IMR-90 (cell line): Measurements from ENCODE around the gene GPR160. TPM values are rescaled to one million over a fixed set of nuclear protein-coding genes. Genes with fewer than 3 reads are reported as not detected.
A peak's percentile ranks its signal among the peaks of the same experiment; 100 is the strongest.

Source experiments
- ATAC-seq: fragments of 200-7000 bp; cut with Tn5 transposase; 2 replicates; pipeline ENCODE4 v1.9.1; 2020; ENCODE audit warnings: low read depth, mild to moderate bottlenecking, moderate library complexity
- BruUV-seq: library from RNA; stranded (reverse); fragments of 400-500 nt; replicated peaks from 2 replicates; lab custom pipeline; 2021; lab: Mats Ljungman, UMichigan
- CTCF ChIA-PET: fragments of 300-600 bp; formaldehyde crosslinking; extraction: SDS; loops from one replicate; lab custom pipeline; 2021; ENCODE audit warnings: antibody characterized with exemption; lab: Yijun Ruan, JAX
- POLR2A ChIA-PET: fragments of 300-600 bp; sonication (Branson Sonifier 250); formaldehyde crosslinking; loops from one replicate; lab custom pipeline; 2022; ENCODE audit warnings: antibody characterized with exemption; ENCODE audit not compliant: unreplicated experiment; lab: Charles Lee
- DNase-seq: peaks from one replicate; pipeline ENCODE4 v3.0.0; 2013
- H2AFZ ChIP-seq: replicated peaks from 2 replicates; pipeline ENCODE3; 2013; ENCODE audit warnings: low read length, mild to moderate bottlenecking; ENCODE audit not compliant: poor library complexity
- H2AK5ac ChIP-seq: 2 replicates; pipeline ENCODE4 v1.6.1; 2013; ENCODE audit warnings: low read depth, low read length, inconsistent platforms
- H2AK9ac ChIP-seq: replicated peaks from 2 replicates; pipeline ENCODE3; 2013; ENCODE audit warnings: mild to moderate bottlenecking, low read depth, low read length, moderate library complexity; ENCODE audit not compliant: poor library complexity
- H2BK120ac ChIP-seq: 2 replicates; pipeline ENCODE4 v1.6.1; 2013; ENCODE audit warnings: low read depth, low read length, inconsistent platforms
- H2BK15ac ChIP-seq: 3 replicates; pipeline ENCODE4 v1.6.1; 2013; ENCODE audit warnings: low read depth, low read length, inconsistent platforms
- H2BK20ac ChIP-seq: 2 replicates; pipeline ENCODE4 v1.6.1; 2013; ENCODE audit warnings: low read depth, mild to moderate bottlenecking, inconsistent platforms, low read length, moderate library complexity
- H2BK5ac ChIP-seq: 2 replicates; pipeline ENCODE4 v1.6.1; 2013; ENCODE audit warnings: mild to moderate bottlenecking, low read depth, low read length, inconsistent platforms; ENCODE audit not compliant: poor library complexity, severe bottlenecking
- H3K14ac ChIP-seq: replicated peaks from 2 replicates; pipeline ENCODE4 v1.6.1; 2013; ENCODE audit warnings: low read depth, low read length, inconsistent platforms
- H3K18ac ChIP-seq: 2 replicates; pipeline ENCODE4 v1.6.1; 2013; ENCODE audit warnings: low read depth, low read length, control low read depth
- H3K23ac ChIP-seq: 2 replicates; pipeline ENCODE4 v1.6.1; 2013; ENCODE audit warnings: low read depth, low read length, inconsistent platforms
- H3K27ac ChIP-seq: 2 replicates; pipeline ENCODE4 v1.5.1; 2013; ENCODE audit warnings: mild to moderate bottlenecking, control low read depth, low read length; ENCODE audit not compliant: insufficient read depth
- H3K27me3 ChIP-seq: 2 replicates; pipeline ENCODE4 v1.6.1; 2013; ENCODE audit warnings: low read length; ENCODE audit not compliant: control insufficient read depth, insufficient read depth
- H3K36me3 ChIP-seq: 2 replicates; pipeline ENCODE4 v1.6.1; 2013; ENCODE audit warnings: low read length, mixed read lengths; ENCODE audit not compliant: control insufficient read depth, insufficient read depth
- H3K4ac ChIP-seq: 2 replicates; pipeline ENCODE4 v1.6.1; 2013; ENCODE audit warnings: low read depth, low read length, inconsistent platforms
- H3K4me1 ChIP-seq: 2 replicates; pipeline ENCODE4 v1.6.1; 2013; ENCODE audit warnings: low read length, mixed read lengths; ENCODE audit not compliant: control insufficient read depth, insufficient read depth
- H3K4me2 ChIP-seq: 2 replicates; pipeline ENCODE4 v1.6.1; 2013; ENCODE audit warnings: low read depth, mild to moderate bottlenecking, control low read depth, low read length, moderate library complexity
- H3K4me3 ChIP-seq: 2 replicates; pipeline ENCODE4 v1.5.1; 2013; ENCODE audit warnings: low read depth, mild to moderate bottlenecking, control low read depth, low read length, moderate library complexity; ENCODE audit not compliant: insufficient read depth
- H3K56ac ChIP-seq: 2 replicates; pipeline ENCODE4 v1.6.1; 2013; ENCODE audit warnings: low read length, inconsistent platforms; ENCODE audit not compliant: insufficient read depth; ENCODE audit errors: extremely low read depth
- H3K79me1 ChIP-seq, 2 experiments: 2 replicates each; pipeline ENCODE4 v1.6.1; 2013; ENCODE audit warnings: low read length in 2 of 2, inconsistent platforms in 1 of 2, low read depth in 1 of 2
- H3K9ac ChIP-seq: 2 replicates; pipeline ENCODE4 v1.6.1; 2013; ENCODE audit warnings: low read depth, low read length, control low read depth
- H3K9me1 ChIP-seq: 2 replicates; pipeline ENCODE4 v1.6.1; 2013; ENCODE audit warnings: low read length, inconsistent platforms; ENCODE audit not compliant: insufficient read depth
- H3K9me3 ChIP-seq: 2 replicates; pipeline ENCODE4 v1.6.1; 2013; ENCODE audit warnings: low read length; ENCODE audit not compliant: control insufficient read depth, insufficient read depth
- H4K20me1 ChIP-seq: 2 replicates; pipeline ENCODE4 v1.6.1; 2013; ENCODE audit warnings: low read length, inconsistent platforms; ENCODE audit not compliant: insufficient read depth
- H4K5ac ChIP-seq: 2 replicates; pipeline ENCODE4 v1.6.1; 2013; ENCODE audit warnings: mild to moderate bottlenecking, low read depth, low read length, control low read depth
- H4K8ac ChIP-seq, 2 experiments: 2 replicates each; pipeline ENCODE4 v1.6.1; 2013; ENCODE audit warnings: low read depth in 2 of 2, low read length in 2 of 2, control low read depth in 1 of 2, inconsistent platforms in 1 of 2
- H4K91ac ChIP-seq: 2 replicates; pipeline ENCODE4 v1.6.1; 2013; ENCODE audit warnings: low read depth, low read length, inconsistent platforms; ENCODE audit not compliant: insufficient read depth
- CEBPB ChIP-seq: IDR thresholded peaks from 2 replicates; pipeline ENCODE4 v1.6.1; 2012; ENCODE audit warnings: low read depth, low read length, improper control_type of control experiment
- MXI1 ChIP-seq: IDR thresholded peaks from 2 replicates; pipeline ENCODE4 v1.6.1; 2012; ENCODE audit warnings: low read depth, mild to moderate bottlenecking, low read length, moderate library complexity, borderline replicate concordance
- WGBS, 2 experiments: methylation state at CpG; one replicate each; pipeline versions ENCODE4 v1.1.5 to v1.1.7; 2013; ENCODE audit warnings: missing lambda C conversion rate in 2 of 2; ENCODE audit not compliant: insufficient read length in 1 of 2; ENCODE audit errors: extremely low coverage in 2 of 2; 5-methylcytosine and 5-hydroxymethylcytosine counted together
- dilution Hi-C: fragments of 300-500 bp; cut with HindIII; formaldehyde crosslinking; loops from one replicate; pipeline ENCODE4 v1.14.3; 2018; ENCODE audit warnings: low sequenced_read_pairs; ENCODE audit not compliant: unreplicated experiment
- in situ Hi-C: fragments of 300-500 bp; cut with MboI; formaldehyde crosslinking; loops from 3 replicates; pipeline ENCODE4 v1.14.3; 2019; ENCODE audit warnings: low sequenced_read_pairs, inconsistent platforms, mixed read lengths
- intact Hi-C: fragments of 100-400 bp; cut with micrococcal nuclease; formaldehyde crosslinking; loops from 2 replicates; pipeline ENCODE4 v1.10.0; 2022
- polyA plus RNA-seq, 3 experiments: library from polyadenylated mRNA; depleted of rRNA; stranded (reverse); fragments of >200 nt; gene quantifications; 2 replicates each; pipeline ENCODE4 v1.2.3, GENCODE V29; 2012; ENCODE audit warnings: low replicate concordance in 1 of 3
- total RNA-seq: library from RNA; depleted of rRNA; stranded (reverse); fragments of >200 nt; gene quantifications from 2 replicates; pipeline ENCODE4 v1.2.3, GENCODE V29; 2012

Gene GPR160
- total and polyA plus RNA-seq, 2 of the 4 experiments (the other 2 are of a cell fraction) = 0.09 to 0.18 TPM

GRCh38 chr3:170089862-170090600 lies 52.2 kb downstream of the GPR160 start:
- H3K27me3 ChIP-seq = no peaks in the 10 kb centered on the region
- TSS peak; percentile 1 for BruUV-seq
- H2BK120ac ChIP-seq = no peak overlapping the region
- DNase-seq = no peak
- H2AFZ ChIP-seq = no peak overlapping the region
- peaks cover 18% of the 10 kb centered on the region for H3K36me3 ChIP-seq
- no peak overlapping the region for H3K4me2 ChIP-seq
- H3K9ac ChIP-seq = no peak overlapping the region
- H3K18ac ChIP-seq = no peak overlapping the region
- H4K8ac ChIP-seq = no peak overlapping the region
- H2BK15ac ChIP-seq = no peak overlapping the region
- in situ Hi-C loops (no loop called here), intact Hi-C loops (loop anchor here (10.0 kb wide), 1 partner anchor 225 kb away; the partner anchor contains the start of gene LRRC31), dilution Hi-C loops (no loop called here)
- CTCF ChIA-PET = interaction anchor here (0.8 to 1.0 kb wide), 2 partner anchors 68 to 91 kb away, joined by 5 to 6 read pairs; partner anchors contain the start of gene PHC3
- H2BK5ac ChIP-seq = no peak overlapping the region
- no peak for TF ChIP-seq MXI1
- TF ChIP-seq CEBPB = 0 out of 2 replicates have a peak, but pooled peaks have one; percentile 6
- no peaks in the 10 kb centered on the region for H3K4me1 ChIP-seq
- no peak overlapping the region for H3K56ac ChIP-seq
- no peaks in the 10 kb centered on the region for H4K20me1 ChIP-seq
- H2AK9ac ChIP-seq = no peak overlapping the region
- WGBS, 2 experiments = no CpG with 5 or more reads among the region's 3 CpGs
- no peak overlapping the region for H4K5ac ChIP-seq
- POLR2A ChIA-PET = interaction anchor here (0.6 kb wide), 1 partner anchor 12 kb away, joined by 9 read pairs; no protein-coding TSS in a partner anchor
- no peak overlapping the region for H3K23ac ChIP-seq
- no peak overlapping the region for H3K27ac ChIP-seq
- H3K79me1 ChIP-seq = peaks cover 0 to 11% of the 10 kb centered on the region in 2 experiments; a peak in 2 of 4 replicates
- ATAC-seq = no peak
- H3K14ac ChIP-seq = no peak overlapping the region
- H2BK20ac ChIP-seq = no peak overlapping the region
- H3K9me3 ChIP-seq = no peaks in the 10 kb centered on the region
- no peak overlapping the region for H2AK5ac ChIP-seq
- no peak overlapping the region for H4K91ac ChIP-seq
- no peak overlapping the region for H3K4me3 ChIP-seq
- no peaks in the 10 kb centered on the region for H3K9me1 ChIP-seq
- no peak overlapping the region for H3K4ac ChIP-seq
